HG02763 (cell line): ENCODE data around the gene TOB2.
"Not testable (repeated sequence)": the region's sequence is repeated elsewhere in the genome, so short reads cannot be mapped to it uniquely, and the experiment has no call there.

ENCODE experiments used
- ATAC-seq: cut with Tn5 transposase; IDR thresholded peaks from one replicate; pipeline ENCODE4 v1.9.1; 2021; ENCODE audit warnings: mild to moderate bottlenecking, moderate library complexity; ENCODE audit not compliant: unreplicated experiment

TOB2 gene

DNA sequence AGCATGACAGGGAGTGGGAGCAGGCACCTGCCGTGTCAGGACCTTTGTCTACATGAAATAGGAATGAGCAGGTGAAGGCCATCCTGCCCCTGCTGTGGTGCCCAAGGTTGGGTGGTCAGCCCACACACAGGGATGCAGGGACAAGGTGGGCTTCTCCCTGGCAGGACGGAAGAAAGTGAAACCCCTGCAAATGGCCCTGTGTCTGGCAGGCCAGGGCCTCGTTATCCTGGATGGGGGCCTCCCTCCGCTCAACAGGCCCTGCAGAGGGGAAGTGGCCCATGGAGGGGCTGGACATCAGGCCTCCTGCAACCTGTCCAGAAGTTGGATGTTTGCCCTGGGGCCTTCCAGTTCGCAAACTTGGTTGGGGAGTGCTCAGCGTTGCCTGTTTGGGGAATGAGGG is 14.9 kb downstream of the TOB2 start:
- no peak for ATAC-seq

- no peak for ATAC-seq
Measured at GRCh38 chr22:41429951-41430332, 16.7 kb downstream of the TOB2 start.

GRCh38 chr22:41429232-41429950 is 17.2 kb downstream of the TOB2 start:
- ATAC-seq, result no peak

GRCh38 chr22:41425660-41426365 is 20.8 kb downstream of the TOB2 start:
- ATAC-seq, result no peak

DNA sequence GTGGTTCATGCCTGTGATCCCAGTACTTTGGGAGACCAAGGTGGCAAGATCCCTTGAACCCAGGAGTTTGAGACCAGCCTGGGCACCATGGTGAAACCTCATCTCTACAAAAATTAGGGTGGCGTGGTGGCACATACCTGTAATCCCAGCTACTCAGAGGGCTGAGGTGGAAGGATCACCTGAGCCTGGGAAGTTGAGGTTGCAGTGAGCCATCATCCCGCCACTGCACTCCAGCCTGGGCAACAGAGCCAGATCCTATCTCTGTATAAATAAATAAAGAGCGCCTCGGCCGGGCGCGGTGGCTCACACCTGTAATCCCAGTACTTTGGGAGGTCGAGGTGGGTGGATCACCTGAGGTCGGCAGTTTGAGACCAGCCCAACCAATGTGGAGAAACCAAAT is 27.9 kb downstream of the TOB2 start:
- no peak for ATAC-seq

DNA sequence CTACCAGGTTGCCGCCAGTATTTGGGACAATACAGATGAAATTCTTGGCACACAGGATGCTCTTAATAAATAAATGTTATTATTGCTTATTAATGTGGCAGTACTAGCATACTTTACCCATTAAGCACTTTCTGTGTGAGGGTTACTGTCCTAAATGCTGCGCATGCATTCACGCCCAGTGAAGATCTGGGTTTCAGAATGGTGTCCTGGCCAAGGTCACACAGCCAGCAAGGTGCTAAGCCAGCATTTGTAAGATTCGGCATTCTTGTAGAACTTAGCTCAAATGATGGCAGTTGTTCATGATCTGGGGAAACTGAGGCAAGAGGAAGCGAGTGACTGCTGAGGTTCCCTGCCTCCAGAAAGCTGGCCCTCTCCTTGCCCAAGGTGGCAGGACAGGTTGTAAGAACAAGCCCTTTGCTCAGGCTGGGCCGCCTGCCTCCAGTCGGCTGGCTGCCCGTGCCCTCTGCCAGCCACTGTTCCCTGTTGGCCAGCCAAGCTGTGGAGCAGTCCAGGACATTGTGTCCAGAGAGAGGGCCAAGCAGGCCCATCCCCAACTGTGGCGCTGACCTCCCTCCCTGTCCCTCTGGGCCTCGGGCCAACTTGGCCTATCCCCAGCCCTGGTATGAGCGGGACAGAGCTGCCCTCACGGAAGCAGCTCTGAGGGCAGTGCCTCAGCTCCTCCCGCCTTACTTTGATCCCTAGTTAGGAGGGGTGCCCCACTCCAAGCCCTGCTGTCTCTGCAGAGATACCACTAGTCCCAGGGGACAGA is 28.8 kb downstream of the TOB2 start:
- no peak for ATAC-seq

GRCh38 chr22:41415554-41415953 is 31.0 kb downstream of the TOB2 start:
- no peak for ATAC-seq

GRCh38 chr22:41411021-41411851 is 35.4 kb downstream of the TOB2 start:
- ATAC-seq, result no peak

- no peak for ATAC-seq
Measured at GRCh38 chr22:41410311-41410751, 36.3 kb downstream of the TOB2 start.

GRCh38 chr22:41408665-41409064 is 37.9 kb downstream of the TOB2 start:
- ATAC-seq, result no peak

GRCh38 chr22:41407433-41407832 is 39.2 kb downstream of the TOB2 start:
- no peak for ATAC-seq

GRCh38 chr22:41406410-41406809 is 40.2 kb downstream of the TOB2 start:
- no peak for ATAC-seq

GRCh38 chr22:41405588-41405987 is 41.0 kb downstream of the TOB2 start:
- no peak for ATAC-seq

GRCh38 chr22:41403532-41404318 is 42.9 kb downstream of the TOB2 start:
- peak; percentile 66 for ATAC-seq

GRCh38 chr22:41402851-41403250 is 43.8 kb downstream of the TOB2 start:
- not testable (repeated sequence) for ATAC-seq

DNA sequence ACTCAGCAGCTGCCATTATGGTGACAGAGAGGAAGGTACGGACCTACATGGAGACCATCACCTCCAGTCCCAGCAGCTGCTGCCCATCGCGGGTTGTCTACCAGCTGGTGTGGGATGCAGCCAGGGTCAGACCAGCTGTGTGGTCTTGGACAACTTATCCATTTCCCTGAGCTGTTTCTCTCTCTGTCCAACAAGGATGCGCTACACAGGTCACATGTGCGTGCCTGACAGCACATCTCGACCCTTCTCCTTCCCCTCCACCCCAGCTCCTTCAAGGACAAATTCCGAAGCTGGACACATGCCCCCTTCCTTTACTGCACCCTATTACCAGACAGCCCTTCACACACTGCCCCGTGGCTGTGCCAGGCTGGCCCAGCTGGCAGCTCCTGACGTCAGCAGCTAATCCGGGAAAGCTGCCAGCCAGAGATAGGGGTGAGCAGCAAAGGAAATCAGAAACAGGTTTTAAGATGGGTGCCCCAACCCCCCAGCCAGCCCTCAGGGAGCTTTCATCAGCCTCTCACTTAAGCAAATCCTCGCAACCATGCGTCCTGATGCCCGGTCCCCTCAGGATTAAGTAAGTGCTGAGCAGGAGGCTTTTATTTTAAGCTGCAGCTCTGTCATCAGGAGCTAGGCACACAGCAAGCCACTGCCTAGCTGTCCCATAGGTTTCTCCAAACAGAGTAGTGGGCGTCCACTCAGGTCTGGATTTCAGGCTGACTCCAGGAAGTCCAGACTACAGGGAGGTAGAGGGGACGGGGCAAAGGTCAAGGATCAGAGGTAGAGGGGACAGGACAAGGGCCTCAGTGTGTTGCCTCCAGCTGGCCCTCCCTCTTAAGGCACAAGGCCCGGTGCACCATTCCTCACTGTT is 44.6 kb downstream of the TOB2 start:
- ATAC-seq, result no peak

- ATAC-seq, result no peak
Measured at GRCh38 chr22:41398921-41399320, 47.7 kb downstream of the TOB2 start.

GRCh38 chr22:41397143-41397811 is 49.3 kb downstream of the TOB2 start:
- ATAC-seq, result no peak
